ENCODE results near the gene AMDHD1.

- no peak for TF ChIP-seq POLR2AphosphoS5 (IDR thresholded peaks at IDR 0.05; ENCODE audit: low read depth, low read length)
- no peak for TF ChIP-seq POLR2A (IDR thresholded peaks at IDR 0.05; ENCODE audit: low read depth, low read length)
- TF ChIP-seq TAF1 (IDR thresholded peaks at IDR 0.05; ENCODE audit: borderline replicate concordance, low read depth, low read length) = no peak
Measured at GRCh38 chr12:95996034-95996658, 53.0 kb downstream of the AMDHD1 start, which contains the start of gene HAL.

Measured in GM12892 (cell line).